Measurements from ENCODE around the gene AHI1.

AHI1 gene

DNA sequence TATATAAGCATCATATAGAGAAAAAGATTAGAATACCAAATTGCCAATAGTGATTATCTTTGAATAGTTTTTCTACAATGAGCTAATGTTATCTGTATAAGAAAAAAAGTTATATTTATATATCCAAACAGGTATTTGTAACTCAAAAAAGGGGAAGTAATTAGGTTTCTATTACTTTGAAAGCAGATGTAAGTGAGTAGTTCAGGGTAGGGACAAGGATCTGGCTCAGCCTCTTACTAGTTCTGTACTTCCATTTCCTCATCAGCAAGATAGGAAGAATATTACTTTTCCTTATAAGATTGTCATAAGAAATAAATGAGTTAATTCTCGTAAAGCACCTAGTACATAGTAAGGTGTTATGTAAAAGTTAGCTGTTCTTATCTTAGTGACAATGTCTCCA is 32.2 kb downstream of the AHI1 start:
- no peak for TF ChIP-seq CTCF (conservative IDR thresholded peaks at IDR 0.05; ENCODE audit: control insufficient read depth, insufficient read depth, low read depth, low read length)
- H3K4me3 ChIP-seq (ENCODE audit: control insufficient read depth, low read depth, low read length) = no peak overlapping the region
- DNase-seq (ENCODE audit: low read depth) = no peak

GRCh38 chr6:135464634-135465033 is 32.9 kb downstream of the AHI1 start:
- no peak overlapping the region for H3K4me3 ChIP-seq (ENCODE audit: control insufficient read depth, low read depth, low read length)
- no peak for TF ChIP-seq CTCF (conservative IDR thresholded peaks at IDR 0.05; ENCODE audit: control insufficient read depth, insufficient read depth, low read depth, low read length)
- DNase-seq (ENCODE audit: low read depth) = no peak

GRCh38 chr6:135461208-135461607 is 36.3 kb downstream of the AHI1 start:
- TF ChIP-seq CTCF (conservative IDR thresholded peaks at IDR 0.05; ENCODE audit: control insufficient read depth, insufficient read depth, low read depth, low read length) = no peak
- H3K4me3 ChIP-seq (ENCODE audit: control insufficient read depth, low read depth, low read length) = no peak overlapping the region
- DNase-seq (ENCODE audit: low read depth) = peak; percentile 9

DNA sequence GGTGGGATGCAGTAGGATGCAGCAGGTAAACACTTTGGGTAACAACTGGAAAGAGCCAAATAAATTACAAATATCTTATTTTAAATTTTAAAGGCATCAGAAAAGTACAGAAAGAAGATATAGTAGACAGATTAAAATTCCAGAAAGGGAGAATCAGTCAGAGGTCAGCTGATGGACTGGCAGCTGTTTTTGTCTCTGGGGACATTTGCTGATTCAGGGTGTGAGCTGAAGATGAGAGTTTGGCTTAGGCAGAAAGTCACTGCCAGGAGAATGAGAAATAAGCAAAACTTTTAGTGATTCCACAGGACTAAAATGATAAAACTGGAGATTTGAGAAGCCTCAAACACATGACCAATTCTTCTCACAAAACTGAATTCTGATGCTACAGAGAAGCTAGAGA is 39.5 kb downstream of the AHI1 start:
- H3K4me3 ChIP-seq (ENCODE audit: control insufficient read depth, low read depth, low read length) = no peak overlapping the region
- DNase-seq (ENCODE audit: low read depth) = peak; percentile 81
- no peak for TF ChIP-seq CTCF (conservative IDR thresholded peaks at IDR 0.05; ENCODE audit: control insufficient read depth, insufficient read depth, low read depth, low read length)

DNA sequence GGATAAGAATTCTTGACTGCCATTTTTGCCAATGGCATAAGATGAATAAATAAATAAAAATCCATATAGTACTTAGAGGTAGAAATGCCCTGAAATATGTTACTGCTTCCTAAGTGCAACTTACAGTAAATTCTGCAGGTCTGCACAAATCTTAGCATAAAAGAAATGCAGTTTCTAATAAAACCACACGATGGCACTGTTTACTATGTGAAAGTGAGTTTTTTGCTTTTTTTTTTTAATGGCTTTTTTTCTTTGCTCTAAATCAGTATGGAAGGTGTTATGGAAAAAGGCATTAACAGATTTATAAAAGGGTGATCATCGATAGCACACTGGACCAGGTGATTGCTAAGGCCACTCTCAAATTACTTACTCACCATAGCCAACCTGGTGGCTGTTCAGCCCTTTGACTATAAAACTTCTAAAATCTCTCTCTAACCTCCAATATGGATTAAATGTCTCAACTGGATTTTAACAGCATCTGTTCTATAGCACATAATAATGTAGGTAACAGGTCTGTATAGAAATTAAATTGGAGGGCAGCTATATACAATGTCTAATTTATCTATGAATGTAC is 45.8 kb downstream of the AHI1 start:
- peak; percentile 57 for DNase-seq (ENCODE audit: low read depth)

GRCh38 chr6:135449246-135449645 is 48.3 kb downstream of the AHI1 start:
- DNase-seq (ENCODE audit: low read depth) = no peak
- no peak for TF ChIP-seq CTCF (conservative IDR thresholded peaks at IDR 0.05; ENCODE audit: control insufficient read depth, insufficient read depth, low read depth, low read length)
- no peak overlapping the region for H3K4me3 ChIP-seq (ENCODE audit: control insufficient read depth, low read depth, low read length)

More for the DNA sequence above, 45.8 kb downstream of the AHI1 start:
- TF ChIP-seq CTCF (conservative IDR thresholded peaks at IDR 0.05; ENCODE audit: control insufficient read depth, insufficient read depth, low read depth, low read length) = peak; percentile 63
- H3K4me3 ChIP-seq (ENCODE audit: control insufficient read depth, low read depth, low read length) = no peak overlapping the region
